Vagina (tissue), 2 donors: ENCODE data around the gene PHKG1. TPM values are rescaled to one million over a fixed set of nuclear protein-coding genes. Genes with fewer than 3 reads are reported as not detected.
"Not testable (repeated sequence)": the region's sequence is repeated elsewhere in the genome, so short reads cannot be mapped to it uniquely, and the experiment has no call there.

Experiments
- DNase-seq, 2 donors: peaks; one replicate each; pipeline ENCODE4 v3.0.0-alpha.2; 2017; ENCODE audit errors: extremely low spot score in 2 of 2
- H3K27ac ChIP-seq: fragments of 200-600 bp; sonication (generic); one replicate; pipeline ENCODE4 v1.5.1; 2019
- H3K27me3 ChIP-seq: fragments of 200-600 bp; sonication (generic); one replicate; pipeline ENCODE4 v1.5.1; 2019
- H3K36me3 ChIP-seq, 2 donors: fragments of 200-600 bp; sonication (generic); one replicate each; pipeline ENCODE4 v1.5.1; 2017 to 2019
- H3K4me1 ChIP-seq: fragments of 200-600 bp; sonication (generic); one replicate; pipeline ENCODE4 v1.5.1; 2019
- H3K4me3 ChIP-seq, 2 donors: fragments of 200-600 bp; sonication (generic); 1 replicate in 1 of 2; 2 replicates in 1 of 2; pipeline ENCODE4 v1.5.1; 2016 to 2019
- H3K9me3 ChIP-seq: fragments of 200-600 bp; sonication (generic); one replicate; pipeline ENCODE4 v1.5.1; 2019
- POLR2A ChIP-seq, 2 donors: fragments of 450-650 bp; IDR thresholded peaks; one replicate each; pipeline ENCODE4 v1.6.1; 2017; ENCODE audit warnings: antibody characterized with exemption in 2 of 2, mild to moderate bottlenecking in 2 of 2, moderate library complexity in 2 of 2
- POLR2AphosphoS5 ChIP-seq, 2 donors: sonication (generic); formaldehyde crosslinking; IDR thresholded peaks; one replicate each; pipeline ENCODE4 v1.9.0; 2017; ENCODE audit warnings: antibody characterized with exemption in 2 of 2, mild to moderate bottlenecking in 2 of 2, low read depth in 1 of 2; ENCODE audit not compliant: insufficient read depth in 1 of 2
- intact Hi-C: fragments of 100-400 bp; cut with DNase I; formaldehyde crosslinking; loops from one replicate; pipeline ENCODE4 v1.15.1; 2023
- total RNA-seq: library from RNA; depleted of rRNA; stranded (reverse); fragments of >200 nt; gene quantifications from one replicate; pipeline ENCODE4 v1.2.3, GENCODE V29; 2016
- TF ChIP-seq, protein P1 (sequence below), 3 experiments: fragments of 450-650 bp in 2 of 3; fragments of 200-600 bp in 1 of 3; sonication (generic) in 1 of 3; IDR thresholded peaks; one replicate each; pipeline ENCODE4 v1.5.1; 2017 to 2019; ENCODE audit warnings: antibody characterized with exemption in 3 of 3, mild to moderate bottlenecking in 2 of 3, moderate library complexity in 2 of 3

Gene PHKG1
- total RNA-seq, 1 donor from 2014 or later = not detected

DNA sequence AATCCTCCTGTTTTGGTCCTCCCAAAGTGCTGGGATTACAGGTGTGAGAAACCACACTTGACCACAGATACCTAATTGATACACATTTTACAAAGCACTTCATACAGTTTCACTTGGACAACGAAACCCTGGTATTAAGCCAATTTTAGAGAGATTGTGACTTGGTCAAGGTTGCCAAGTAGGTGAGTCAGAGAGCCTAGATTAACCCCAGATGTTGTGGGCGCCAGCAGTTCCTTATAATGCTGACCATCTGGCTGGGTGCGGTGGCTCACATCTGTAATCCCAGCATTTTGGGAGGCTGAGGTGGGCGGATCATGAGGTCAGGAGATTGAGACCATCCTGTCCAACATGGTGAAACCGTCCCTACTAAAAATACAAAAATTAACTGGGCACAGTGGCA lies 4.9 kb upstream of the PHKG1 start:
- TF ChIP-seq, protein P1, sequence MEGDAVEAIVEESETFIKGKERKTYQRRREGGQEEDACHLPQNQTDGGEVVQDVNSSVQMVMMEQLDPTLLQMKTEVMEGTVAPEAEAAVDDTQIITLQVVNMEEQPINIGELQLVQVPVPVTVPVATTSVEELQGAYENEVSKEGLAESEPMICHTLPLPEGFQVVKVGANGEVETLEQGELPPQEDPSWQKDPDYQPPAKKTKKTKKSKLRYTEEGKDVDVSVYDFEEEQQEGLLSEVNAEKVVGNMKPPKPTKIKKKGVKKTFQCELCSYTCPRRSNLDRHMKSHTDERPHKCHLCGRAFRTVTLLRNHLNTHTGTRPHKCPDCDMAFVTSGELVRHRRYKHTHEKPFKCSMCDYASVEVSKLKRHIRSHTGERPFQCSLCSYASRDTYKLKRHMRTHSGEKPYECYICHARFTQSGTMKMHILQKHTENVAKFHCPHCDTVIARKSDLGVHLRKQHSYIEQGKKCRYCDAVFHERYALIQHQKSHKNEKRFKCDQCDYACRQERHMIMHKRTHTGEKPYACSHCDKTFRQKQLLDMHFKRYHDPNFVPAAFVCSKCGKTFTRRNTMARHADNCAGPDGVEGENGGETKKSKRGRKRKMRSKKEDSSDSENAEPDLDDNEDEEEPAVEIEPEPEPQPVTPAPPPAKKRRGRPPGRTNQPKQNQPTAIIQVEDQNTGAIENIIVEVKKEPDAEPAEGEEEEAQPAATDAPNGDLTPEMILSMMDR (IDR thresholded peaks at IDR 0.05) = no peak
- TF ChIP-seq POLR2A (IDR thresholded peaks at IDR 0.05) (no peak), POLR2AphosphoS5 (IDR thresholded peaks at IDR 0.05; ENCODE audit: insufficient read depth in 1 of 2, low read depth in 1 of 2) (no peak)
- Histone ChIP-seq H3K4me1 (peaks cover 10% of the 10 kb centered on the region), H3K9me3 (no peaks in the 10 kb centered on the region), H3K36me3 (peaks cover 4 to 34% of the 10 kb centered on the region in 2 donors), H3K4me3 (no peak overlapping the region), H3K27me3 (no peaks in the 10 kb centered on the region), H3K27ac (no peak overlapping the region)
- no peak for DNase-seq
- intact Hi-C loops = no loop called here

DNA sequence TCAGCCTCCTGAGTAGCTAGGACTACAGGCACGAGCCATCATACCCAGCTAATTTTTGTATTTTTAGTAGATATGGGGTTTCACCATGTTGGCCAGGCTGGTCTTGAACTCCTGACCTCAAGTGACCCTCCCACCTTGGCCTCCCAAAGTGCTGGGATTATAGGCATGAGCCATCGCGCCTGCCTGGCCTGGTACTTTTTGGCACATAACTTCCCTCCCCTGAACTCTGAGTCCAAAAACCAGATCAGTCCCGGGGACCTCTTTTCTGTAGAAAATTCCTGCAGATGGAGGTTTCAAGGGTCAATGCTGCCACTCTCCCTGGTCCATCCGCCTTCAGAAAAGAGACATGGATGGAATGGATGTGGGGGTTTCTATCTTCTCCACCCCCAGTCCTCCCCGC lies 364 bp downstream of the PHKG1 start:
- H3K9me3 ChIP-seq, H3K36me3 ChIP-seq, H3K27me3 ChIP-seq, intact Hi-C loops, DNase-seq: not testable (repeated sequence)
- H3K4me1 ChIP-seq = peaks cover 24% of the 10 kb centered on the region
- peak overlapping the region; percentile 42 for H3K27ac ChIP-seq
- H3K4me3 ChIP-seq = peak overlapping the region in 1 of 2 donors; percentile 27

DNA sequence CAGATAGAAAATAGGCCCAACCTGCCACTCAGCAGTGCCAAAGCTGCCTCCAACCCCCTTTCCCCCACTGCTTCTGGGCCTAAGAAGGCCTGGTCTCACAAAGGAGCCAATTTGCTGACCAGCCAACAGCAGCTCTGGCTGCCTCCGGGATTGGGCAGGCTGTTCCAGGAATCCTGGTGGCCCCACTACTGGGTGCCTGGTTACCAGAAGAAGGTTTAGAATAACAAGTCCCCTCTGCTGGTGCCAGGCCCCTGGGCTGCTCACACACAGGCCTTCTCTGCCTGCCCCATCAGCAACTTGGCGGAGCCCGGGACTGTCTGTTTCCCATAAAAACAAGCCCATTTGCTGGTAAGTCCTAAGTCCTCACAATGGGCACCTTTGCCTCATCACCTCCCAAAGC lies 1.2 kb downstream of the PHKG1 start:
- Histone ChIP-seq H3K27me3 (no peaks in the 10 kb centered on the region), H3K9me3 (no peaks in the 10 kb centered on the region), H3K4me3 (no peak overlapping the region), H3K36me3 (no peaks in the 10 kb centered on the region), H3K27ac (peak overlapping the region; percentile 42), H3K4me1 (peaks cover 24% of the 10 kb centered on the region)
- no peak for DNase-seq
- intact Hi-C loops = no loop called here
- no peak for TF ChIP-seq POLR2AphosphoS5 (IDR thresholded peaks at IDR 0.05; ENCODE audit: insufficient read depth in 1 of 2, low read depth in 1 of 2)
- TF ChIP-seq, protein P1 (IDR thresholded peaks at IDR 0.05) = no peak
- no peak for TF ChIP-seq POLR2A (IDR thresholded peaks at IDR 0.05)

DNA sequence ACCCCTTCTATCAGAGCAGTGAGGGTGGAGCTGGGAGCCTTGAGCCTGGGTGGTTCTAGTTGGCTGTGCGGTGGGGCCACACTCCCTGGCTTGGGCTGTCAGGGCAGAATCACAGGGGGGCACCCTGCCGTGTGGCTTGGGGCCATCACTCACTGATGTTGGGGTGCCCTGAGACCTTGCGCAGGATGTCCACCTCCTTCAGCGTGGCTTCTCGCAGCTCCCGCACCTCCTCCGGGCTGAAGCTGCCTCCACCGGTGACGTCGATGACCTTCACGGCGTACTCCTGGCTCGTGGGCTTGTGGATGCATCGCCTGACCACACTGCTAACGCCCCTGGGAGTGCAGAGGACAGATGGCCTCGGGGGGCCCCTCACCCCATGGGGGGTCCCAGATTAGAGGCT lies 5.3 kb downstream of the PHKG1 start:
- Histone ChIP-seq H3K27ac (no peak overlapping the region), H3K4me3 (no peak overlapping the region), H3K36me3 (no peaks in the 10 kb centered on the region), H3K27me3 (no peaks in the 10 kb centered on the region), H3K9me3 (no peaks in the 10 kb centered on the region), H3K4me1 (peaks cover 11% of the 10 kb centered on the region)
- no peak for TF ChIP-seq POLR2AphosphoS5 (IDR thresholded peaks at IDR 0.05; ENCODE audit: insufficient read depth in 1 of 2, low read depth in 1 of 2)
- TF ChIP-seq, protein P1 (IDR thresholded peaks at IDR 0.05) = no peak
- no peak for TF ChIP-seq POLR2A (IDR thresholded peaks at IDR 0.05)
- DNase-seq = no peak
- intact Hi-C loops = no loop called here

DNA sequence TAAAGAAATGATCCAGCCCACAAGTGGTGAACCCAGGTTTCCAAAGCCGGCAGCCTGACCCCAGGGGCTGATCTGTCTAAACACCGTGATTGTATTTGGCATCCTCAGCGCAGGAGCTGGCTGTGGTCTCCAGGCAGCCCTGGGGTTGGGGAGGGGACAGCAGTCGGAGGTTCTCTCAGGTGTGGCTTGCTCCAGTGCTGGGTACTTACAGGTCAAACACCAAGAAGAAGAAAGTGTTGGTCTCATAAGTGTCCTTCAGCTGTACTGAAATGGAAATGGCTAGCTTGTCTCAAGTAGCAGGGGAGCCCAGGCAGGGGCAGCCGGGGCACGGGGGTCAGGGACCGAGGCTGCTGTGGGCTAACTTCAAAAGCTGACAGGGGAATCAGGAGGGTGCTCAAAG lies 6.0 kb downstream of the PHKG1 start:
- TF ChIP-seq POLR2A (IDR thresholded peaks at IDR 0.05) = no peak
- TF ChIP-seq, protein P1 (IDR thresholded peaks at IDR 0.05) = no peak
- TF ChIP-seq POLR2AphosphoS5 (IDR thresholded peaks at IDR 0.05; ENCODE audit: insufficient read depth in 1 of 2, low read depth in 1 of 2) = no peak
- Histone ChIP-seq H3K27ac (no peak overlapping the region), H3K36me3 (no peaks in the 10 kb centered on the region), H3K4me1 (peaks cover 5% of the 10 kb centered on the region), H3K4me3 (no peak overlapping the region), H3K9me3 (no peaks in the 10 kb centered on the region), H3K27me3 (no peaks in the 10 kb centered on the region)
- intact Hi-C loops = no loop called here
- DNase-seq = no peak
